ENCODE measurements around the gene KRT35. TPM values are rescaled to one million over a fixed set of nuclear protein-coding genes. Genes with fewer than 3 reads are reported as not detected.

Gene KRT35
- total RNA-seq, 1 experiment from 2014 or later, result not detected

GRCh38 chr17:41484920-41485904 is 4.3 kb upstream of the KRT35 start:
- intact Hi-C loops (cut with micrococcal nuclease; ENCODE audit: unreplicated experiment), result no loop called here

GRCh38 chr17:41483991-41484826 is 3.3 kb upstream of the KRT35 start:
- Mint-ChIP-seq H3K27me3 (ENCODE audit: unreplicated experiment) (no peaks in the 10 kb centered on the region), H3K27ac (ENCODE audit: unreplicated experiment) (no peak overlapping the region), H3K9me3 (ENCODE audit: low read depth, unreplicated experiment) (no peaks in the 10 kb centered on the region), H3K4me1 (ENCODE audit: low read depth, unreplicated experiment) (no peaks in the 10 kb centered on the region), H3K4me3 (ENCODE audit: low read depth, unreplicated experiment) (no peak overlapping the region), H3K36me3 (ENCODE audit: insufficient read depth, unreplicated experiment) (no peaks in the 10 kb centered on the region)
- DNase-seq, result no peak
- TF ChIP-seq CTCF (IDR thresholded peaks at IDR 0.05; ENCODE audit: unreplicated experiment), result no peak
- CTCF ChIA-PET, result interaction anchor here (0.5 to 1.5 kb wide), 2 partner anchors 64 to 534 kb away, joined by 4 to 14 read pairs; no protein-coding TSS in a partner anchor
- intact Hi-C loops (cut with micrococcal nuclease; ENCODE audit: unreplicated experiment), result no loop called here
- BruUV-seq (replicated peaks), result no TSS peak

More at GRCh38 chr17:41484920-41485904, 4.3 kb upstream of the KRT35 start:
- Mint-ChIP-seq H3K9me3 (ENCODE audit: low read depth, unreplicated experiment) (no peaks in the 10 kb centered on the region), H3K36me3 (ENCODE audit: insufficient read depth, unreplicated experiment) (no peaks in the 10 kb centered on the region), H3K27me3 (ENCODE audit: unreplicated experiment) (no peaks in the 10 kb centered on the region), H3K4me1 (ENCODE audit: low read depth, unreplicated experiment) (no peaks in the 10 kb centered on the region), H3K4me3 (ENCODE audit: low read depth, unreplicated experiment) (no peak overlapping the region), H3K27ac (ENCODE audit: unreplicated experiment) (no peak overlapping the region)
- CTCF ChIA-PET, result interaction anchor here (0.7 to 1.5 kb wide), 4 partner anchors 14 to 194 kb away, joined by 3 to 4 read pairs (median 3); no protein-coding TSS in a partner anchor
- no peak for TF ChIP-seq CTCF (IDR thresholded peaks at IDR 0.05; ENCODE audit: unreplicated experiment)
- BruUV-seq (replicated peaks), result no TSS peak
- no peak for DNase-seq

GRCh38 chr17:41483531-41483930 is 2.6 kb upstream of the KRT35 start:
- Mint-ChIP-seq H3K4me3 (ENCODE audit: low read depth, unreplicated experiment) (no peak overlapping the region), H3K27me3 (ENCODE audit: unreplicated experiment) (no peaks in the 10 kb centered on the region), H3K36me3 (ENCODE audit: insufficient read depth, unreplicated experiment) (no peaks in the 10 kb centered on the region), H3K4me1 (ENCODE audit: low read depth, unreplicated experiment) (no peaks in the 10 kb centered on the region), H3K9me3 (ENCODE audit: low read depth, unreplicated experiment) (no peaks in the 10 kb centered on the region), H3K27ac (ENCODE audit: unreplicated experiment) (no peak overlapping the region)
- intact Hi-C loops (cut with micrococcal nuclease; ENCODE audit: unreplicated experiment), result no loop called here
- TF ChIP-seq CTCF (IDR thresholded peaks at IDR 0.05; ENCODE audit: unreplicated experiment), result no peak
- DNase-seq, result no peak
- CTCF ChIA-PET, result interaction anchor here (0.5 kb wide), 1 partner anchor 533 kb away, joined by 14 read pairs; no protein-coding TSS in a partner anchor
- no TSS peak for BruUV-seq (replicated peaks)

GRCh38 chr17:41480581-41480980 is 370 bp downstream of the KRT35 start:
- no peak for TF ChIP-seq CTCF (IDR thresholded peaks at IDR 0.05; ENCODE audit: unreplicated experiment)
- Mint-ChIP-seq H3K4me1 (ENCODE audit: low read depth, unreplicated experiment) (no peaks in the 10 kb centered on the region), H3K4me3 (ENCODE audit: low read depth, unreplicated experiment) (no peak overlapping the region), H3K27ac (ENCODE audit: unreplicated experiment) (no peak overlapping the region), H3K9me3 (ENCODE audit: low read depth, unreplicated experiment) (no peaks in the 10 kb centered on the region), H3K27me3 (ENCODE audit: unreplicated experiment) (no peaks in the 10 kb centered on the region), H3K36me3 (ENCODE audit: insufficient read depth, unreplicated experiment) (no peaks in the 10 kb centered on the region)
- CTCF ChIA-PET, result interaction anchor here (0.6 to 1.2 kb wide), 2 partner anchors 9 to 10 kb away, joined by 3 to 4 read pairs; no protein-coding TSS in a partner anchor
- BruUV-seq (replicated peaks), result no TSS peak
- intact Hi-C loops (cut with micrococcal nuclease; ENCODE audit: unreplicated experiment), result no loop called here
- no peak for DNase-seq

Data from Calu3 (cell line).